CD4-positive, alpha-beta memory T cell (primary cell): ENCODE results near the gene MAD1L1. TPM values are rescaled to one million over a fixed set of nuclear protein-coding genes. Genes with fewer than 3 reads are reported as not detected.

Experiments used
- CTCF ChIA-PET: fragments of 350-600 bp; sonication (Branson Sonifier 250); formaldehyde crosslinking; loops from one replicate; lab custom pipeline; 2021; ENCODE audit warnings: inconsistent platforms; ENCODE audit not compliant: partially characterized antibody; lab: Charles Lee
- POLR2A ChIA-PET: fragments of 350-600 bp; sonication (Branson Sonifier 250); formaldehyde crosslinking; loops from one replicate; lab custom pipeline; 2021; ENCODE audit not compliant: partially characterized antibody; lab: Charles Lee
- DNase-seq, 5 donors: peaks; one replicate each; pipeline versions ENCODE4 v3.0.0 to v3.0.0-alpha.2; 2020 to 2022; ENCODE audit warnings: mixed read lengths in 1 of 5
- H3K27ac ChIP-seq: one replicate; pipeline ENCODE4 v1.7.0; 2013; ENCODE audit warnings: low read depth, low read length
- H3K27me3 ChIP-seq: 2 replicates; pipeline ENCODE4 v1.7.0; 2013; ENCODE audit warnings: mild to moderate bottlenecking, low read length, moderate library complexity; ENCODE audit not compliant: insufficient read depth
- H3K36me3 ChIP-seq: 2 replicates; pipeline ENCODE4 v1.7.0; 2013; ENCODE audit warnings: mild to moderate bottlenecking, low read length, moderate library complexity; ENCODE audit not compliant: insufficient read depth
- H3K4me1 ChIP-seq: 2 replicates; pipeline ENCODE4 v1.7.0; 2013; ENCODE audit warnings: mild to moderate bottlenecking, low read length, moderate library complexity; ENCODE audit not compliant: insufficient read depth
- H3K4me3 ChIP-seq, 2 donors: one replicate each; pipeline ENCODE4 v1.7.0; 2013; ENCODE audit warnings: low read length in 2 of 2, mild to moderate bottlenecking in 1 of 2
- H3K9me3 ChIP-seq, 2 donors: one replicate each; pipeline ENCODE4 v1.7.0; 2013; ENCODE audit warnings: low read length in 2 of 2, control low read depth in 1 of 2; ENCODE audit not compliant: control insufficient read depth in 1 of 2
- H3K27ac Mint-ChIP-seq, 7 donors: one replicate each; pipeline ENCODE4 v1.8.0; 2020 to 2021; ENCODE audit warnings: mixed read lengths in 7 of 7, mild to moderate bottlenecking in 6 of 7, inconsistent platforms in 3 of 7, moderate library complexity in 3 of 7
- H3K27me3 Mint-ChIP-seq, 2 donors: one replicate each; pipeline ENCODE4 v1.8.0; 2020 to 2021; ENCODE audit warnings: mixed read lengths in 2 of 2
- H3K36me3 Mint-ChIP-seq, 2 donors: one replicate each; pipeline ENCODE4 v1.8.0; 2020 to 2021; ENCODE audit warnings: mixed read lengths in 2 of 2, inconsistent platforms in 1 of 2, mild to moderate bottlenecking in 1 of 2
- H3K4me1 Mint-ChIP-seq, 4 donors: one replicate each; pipeline ENCODE4 v1.8.0; 2020 to 2021; ENCODE audit warnings: mixed read lengths in 4 of 4, mild to moderate bottlenecking in 1 of 4
- H3K4me3 Mint-ChIP-seq, 8 donors: one replicate each; pipeline ENCODE4 v1.8.0; 2020 to 2021; ENCODE audit warnings: mixed read lengths in 8 of 8, mild to moderate bottlenecking in 7 of 8, moderate library complexity in 6 of 8, inconsistent platforms in 3 of 8
- H3K9me3 Mint-ChIP-seq, 8 donors: one replicate each; pipeline ENCODE4 v1.8.0; 2020 to 2021; ENCODE audit warnings: mixed read lengths in 8 of 8, mild to moderate bottlenecking in 5 of 8, inconsistent platforms in 3 of 8, moderate library complexity in 1 of 8
- intact Hi-C: fragments of 100-400 bp; cut with micrococcal nuclease; formaldehyde crosslinking; loops from one replicate; pipeline ENCODE4 v1.15.1; 2023
- polyA plus RNA-seq, 2 donors: library from polyadenylated mRNA; unstranded; fragments of 300-500 nt; fragmentation: Illumina TruSeq; gene quantifications; one replicate each; pipeline ENCODE4 v1.2.3, GENCODE V29; 2021
- total RNA-seq, 2 experiments: library from RNA; stranded (reverse); gene quantifications; one replicate each; pipeline ENCODE4 v1.2.3, GENCODE V29; 2021

The MAD1L1 gene
- total and polyA plus RNA-seq, 4 experiments from 2014 or later, result 89.9 to 132 (median 110) TPM

GRCh38 chr7:2012044-2012900, 220.5 kb downstream of the MAD1L1 start:
- Mint-ChIP-seq H3K27me3 (no peaks in the 10 kb centered on the region), H3K27ac (no peak overlapping the region), H3K4me1 (peaks cover 0 to 3% (median under 1%) of the 10 kb centered on the region in 4 donors), H3K4me3 (peak overlapping the region in 1 of 8 donors; percentile 52), H3K36me3 (peaks cover 5 to 14% of the 10 kb centered on the region in 2 donors), H3K9me3 (no peaks in the 10 kb centered on the region)
- no peak overlapping the region for H3K4me3 ChIP-seq
- intact Hi-C loops, result no loop called here
- H3K9me3 ChIP-seq, result no peaks in the 10 kb centered on the region
- CTCF ChIA-PET, result no interaction called here
- H3K27me3 ChIP-seq, result no peaks in the 10 kb centered on the region
- H3K4me1 ChIP-seq, result no peaks in the 10 kb centered on the region
- no peaks in the 10 kb centered on the region for H3K36me3 ChIP-seq
- POLR2A ChIA-PET, result no interaction called here
- H3K27ac ChIP-seq, result no peak overlapping the region
- DNase-seq, result no peak

GRCh38 chr7:2011266-2012043, 221.3 kb downstream of the MAD1L1 start:
- intact Hi-C loops, result no loop called here
- Histone ChIP-seq H3K9me3 (no peaks in the 10 kb centered on the region), H3K27ac (no peak overlapping the region), H3K36me3 (no peaks in the 10 kb centered on the region), H3K27me3 (no peaks in the 10 kb centered on the region), H3K4me1 (no peaks in the 10 kb centered on the region), H3K4me3 (no peak overlapping the region)
- ChIA-PET CTCF (no interaction called here), POLR2A (no interaction called here)
- Mint-ChIP-seq H3K36me3 (peaks cover 5 to 14% of the 10 kb centered on the region in 2 donors), H3K27me3 (no peaks in the 10 kb centered on the region), H3K4me3 (no peak overlapping the region), H3K9me3 (no peaks in the 10 kb centered on the region), H3K27ac (no peak overlapping the region), H3K4me1 (peaks cover 0 to 6% (median under 1%) of the 10 kb centered on the region in 4 donors)
- DNase-seq, result no peak

GRCh38 chr7:2010551-2011265, 222.0 kb downstream of the MAD1L1 start:
- no peaks in the 10 kb centered on the region for H3K9me3 Mint-ChIP-seq
- peaks cover 5 to 14% of the 10 kb centered on the region in 2 donors for H3K36me3 Mint-ChIP-seq
- no peaks in the 10 kb centered on the region for H3K36me3 ChIP-seq
- ChIA-PET CTCF (no interaction called here), POLR2A (no interaction called here)
- H3K4me1 Mint-ChIP-seq, result peaks cover 1 to 9% (median 5%) of the 10 kb centered on the region in 4 donors
- H3K4me3 Mint-ChIP-seq, result no peak overlapping the region
- no peaks in the 10 kb centered on the region for H3K27me3 ChIP-seq
- H3K4me3 ChIP-seq, result no peak overlapping the region
- H3K4me1 ChIP-seq, result no peaks in the 10 kb centered on the region
- DNase-seq, result no peak
- no peaks in the 10 kb centered on the region for H3K9me3 ChIP-seq
- intact Hi-C loops, result no loop called here
- peak overlapping the region in 1 of 7 donors; percentile 73 for H3K27ac Mint-ChIP-seq
- no peak overlapping the region for H3K27ac ChIP-seq
- no peaks in the 10 kb centered on the region for H3K27me3 Mint-ChIP-seq

GRCh38 chr7:2010101-2010500, 222.6 kb downstream of the MAD1L1 start:
- H3K9me3 Mint-ChIP-seq, result no peaks in the 10 kb centered on the region
- H3K36me3 ChIP-seq, result no peaks in the 10 kb centered on the region
- ChIA-PET CTCF (no interaction called here), POLR2A (no interaction called here)
- H3K4me3 ChIP-seq, result no peak overlapping the region
- H3K36me3 Mint-ChIP-seq, result peaks cover 5 to 14% of the 10 kb centered on the region in 2 donors
- no peaks in the 10 kb centered on the region for H3K4me1 ChIP-seq
- no peak overlapping the region for H3K4me3 Mint-ChIP-seq
- no peaks in the 10 kb centered on the region for H3K27me3 Mint-ChIP-seq
- H3K27ac Mint-ChIP-seq, result peak overlapping the region in 1 of 7 donors; percentile 13
- no peak overlapping the region for H3K27ac ChIP-seq
- no peaks in the 10 kb centered on the region for H3K27me3 ChIP-seq
- intact Hi-C loops, result no loop called here
- DNase-seq, result no peak
- H3K9me3 ChIP-seq, result no peaks in the 10 kb centered on the region
- H3K4me1 Mint-ChIP-seq, result peaks cover 1 to 9% (median 6%) of the 10 kb centered on the region in 4 donors

- POLR2A ChIA-PET, result no interaction called here
- Histone ChIP-seq H3K36me3 (no peaks in the 10 kb centered on the region), H3K27me3 (no peaks in the 10 kb centered on the region), H3K4me1 (no peaks in the 10 kb centered on the region), H3K4me3 (no peak overlapping the region), H3K27ac (no peak overlapping the region), H3K9me3 (no peaks in the 10 kb centered on the region)
- H3K27me3 Mint-ChIP-seq, result no peaks in the 10 kb centered on the region
- H3K4me1 Mint-ChIP-seq, result peaks cover 1 to 9% (median 6%) of the 10 kb centered on the region in 4 donors
- CTCF ChIA-PET, result no interaction called here
- no peak overlapping the region for H3K27ac Mint-ChIP-seq
- no peak overlapping the region for H3K4me3 Mint-ChIP-seq
- intact Hi-C loops, result no loop called here
- DNase-seq, result no peak
- H3K36me3 Mint-ChIP-seq, result peaks cover 5 to 14% of the 10 kb centered on the region in 2 donors
- H3K9me3 Mint-ChIP-seq, result no peaks in the 10 kb centered on the region
Observed at GRCh38 chr7:2009541-2010001, 223.2 kb downstream of the MAD1L1 start.

- H3K27ac Mint-ChIP-seq, result no peak overlapping the region
- no peak for DNase-seq
- POLR2A ChIA-PET, result no interaction called here
Observed at GRCh38 chr7:2008936-2009540, 223.7 kb downstream of the MAD1L1 start.

More at GRCh38 chr7:2008936-2009540, 223.7 kb downstream of the MAD1L1 start:
- Mint-ChIP-seq H3K4me1 (peaks cover 1 to 9% (median 6%) of the 10 kb centered on the region in 4 donors), H3K4me3 (no peak overlapping the region), H3K9me3 (no peaks in the 10 kb centered on the region), H3K36me3 (peaks cover 5 to 14% of the 10 kb centered on the region in 2 donors), H3K27me3 (no peaks in the 10 kb centered on the region)
- no peaks in the 10 kb centered on the region for H3K36me3 ChIP-seq
- no peaks in the 10 kb centered on the region for H3K4me1 ChIP-seq
- no peaks in the 10 kb centered on the region for H3K27me3 ChIP-seq
- H3K9me3 ChIP-seq, result no peaks in the 10 kb centered on the region
- H3K27ac ChIP-seq, result no peak overlapping the region
- CTCF ChIA-PET, result no interaction called here
- H3K4me3 ChIP-seq, result no peak overlapping the region
- intact Hi-C loops, result no loop called here
